K562 (cell line): ENCODE measurements around the gene PROM2.

Experiments
- EP300 ChIP-seq: IDR thresholded peaks from 2 replicates; pipeline ENCODE4 v1.6.1; 2012; ENCODE audit warnings: low read length, improper control_type of control experiment
- EZH2 ChIP-seq: IDR thresholded peaks from 2 replicates; pipeline ENCODE4 v1.6.1; 2012; ENCODE audit warnings: low read depth, mild to moderate bottlenecking, inconsistent platforms, low read length, borderline replicate concordance
- HDAC8 ChIP-seq: fragments of 450-650 bp; IDR thresholded peaks from 2 replicates; pipeline ENCODE4 v1.6.1; 2016; ENCODE audit warnings: mild to moderate bottlenecking, missing genetic modification characterization, moderate library complexity, missing compliant biosample characterization
- MTF1 ChIP-seq: fragments of 250-450 bp; sonication (Bioruptor Pico); IDR thresholded peaks from 2 replicates; pipeline ENCODE4 v1.9.0; 2021; ENCODE audit warnings: moderate library complexity, mild to moderate bottlenecking, inconsistent platforms, borderline replicate concordance
- MXI1 ChIP-seq: IDR thresholded peaks from 2 replicates; pipeline ENCODE4 v1.6.1; 2011; ENCODE audit warnings: low read depth, mild to moderate bottlenecking, improper control_type of control experiment, low read length
- POLR2A ChIP-seq: fragments of 450-650 bp; conservative IDR thresholded peaks from 2 replicates; pipeline ENCODE4 v1.6.1; 2016
- YY1 ChIP-seq, 3 experiments: IDR thresholded peaks; 2 replicates each; pipeline ENCODE4 v1.6.1; 2011; ENCODE audit warnings: low read length in 2 of 3, mild to moderate bottlenecking in 2 of 3, moderate library complexity in 2 of 3, borderline replicate concordance in 1 of 3, control low read depth in 1 of 3, low read depth in 1 of 3; ENCODE audit not compliant: insufficient read depth in 3 of 3, insufficient replicate concordance in 2 of 3, control insufficient read depth in 1 of 3, insufficient read length in 1 of 3; ENCODE audit errors: extremely low read depth in 1 of 3

DNA sequence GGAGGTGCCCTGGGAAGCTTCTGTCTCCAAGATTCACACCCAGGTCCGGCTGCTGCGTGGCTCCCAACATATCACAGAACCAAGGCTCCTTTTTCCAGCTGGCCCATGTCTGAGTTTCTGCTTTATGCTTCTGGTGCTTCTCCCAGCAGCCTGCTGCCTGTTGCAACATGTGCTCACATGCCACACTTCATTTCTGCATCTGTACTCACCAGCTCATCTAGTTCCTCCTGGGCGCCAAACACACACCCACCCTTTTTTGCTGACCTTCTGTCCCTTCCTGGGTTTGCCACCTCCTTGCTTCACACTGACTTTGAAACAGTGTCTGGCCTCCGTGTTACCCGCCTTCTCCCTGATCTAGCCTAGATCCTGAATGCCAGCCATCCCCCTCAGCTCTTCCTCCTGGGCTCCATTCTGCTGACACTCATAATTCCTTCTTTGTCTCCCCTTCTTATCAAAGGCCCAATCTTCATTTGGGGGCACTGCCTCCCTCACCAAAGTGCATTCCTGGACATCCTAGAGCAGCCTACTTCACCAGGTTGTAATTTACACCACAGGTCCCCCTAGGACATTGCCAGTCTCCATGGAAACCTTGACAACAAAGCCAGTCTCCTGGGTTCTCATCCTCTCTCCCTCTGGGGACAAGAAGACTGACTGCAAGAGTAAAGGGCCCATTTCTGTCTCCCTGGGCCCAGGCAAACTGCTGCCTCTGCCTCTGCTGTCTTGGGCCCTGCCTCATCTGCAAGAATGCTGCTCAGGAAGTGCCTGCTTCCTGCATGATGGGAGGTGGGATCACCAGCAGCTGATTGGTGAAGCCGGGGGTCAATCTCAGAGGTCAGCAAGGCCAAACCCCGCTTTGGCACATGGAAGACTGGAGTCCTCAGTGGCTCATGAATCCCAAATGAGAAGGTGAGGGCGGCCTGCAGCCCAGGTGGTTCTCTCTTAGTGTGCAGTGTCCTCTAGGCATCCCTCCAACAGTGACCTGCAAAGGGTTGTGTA lies 13.9 kb upstream of the PROM2 start:
- TF ChIP-seq YY1 (IDR thresholded peaks at IDR 0.05; ENCODE audit: borderline replicate concordance in 1 of 3, control insufficient read depth in 1 of 3, extremely low read depth in 1 of 3, insufficient read depth in 3 of 3, insufficient read length in 1 of 3, insufficient replicate concordance in 2 of 3, low read depth in 1 of 3, low read length in 2 of 3) (no peak), EZH2 (no peak), MTF1 (CRISPR knock-in tag) (no peak), HDAC8 (tag) (no peak), POLR2A (no peak), MXI1 (no peak), EP300 (no peak)
